ENCODE results near the gene REV3L. TPM values are rescaled to one million over a fixed set of nuclear protein-coding genes. Genes with fewer than 3 reads are reported as not detected.

Gene REV3L
- total RNA-seq, 1 experiment from 2014 or later: 5.7 TPM

- Mint-ChIP-seq H3K27ac (no peak overlapping the region), H3K4me3 (no peak overlapping the region), H3K9me3 (no peaks in the 10 kb centered on the region), H3K27me3 (ENCODE audit: low read depth) (no peaks in the 10 kb centered on the region), H3K4me1 (peaks cover 11% of the 10 kb centered on the region), H3K36me3 (no peaks in the 10 kb centered on the region)
- CTCF ChIA-PET: interaction anchor here (1.4 kb wide), 1 partner anchor 23 kb away, joined by 4 read pairs; no protein-coding TSS in a partner anchor
- ATAC-seq (no peak), DNase-seq (ENCODE audit: low spot score) (no peak)
- POLR2A ChIA-PET: no interaction called here
- TF ChIP-seq NR3C1 (CRISPR knock-in tag; conservative IDR thresholded peaks at IDR 0.05; ENCODE audit: low read depth) (no peak), AFF4 (CRISPR knock-in tag; IDR thresholded peaks at IDR 0.05; ENCODE audit: borderline replicate concordance) (no peak)
Observed at GRCh38 chr6:111338843-111339242, 144.2 kb downstream of the REV3L start.

- no peak for DNase-seq (ENCODE audit: low spot score)
- Mint-ChIP-seq H3K27me3 (ENCODE audit: low read depth) (no peaks in the 10 kb centered on the region), H3K4me3 (no peak overlapping the region), H3K27ac (peak overlapping the region; percentile 47; the same call in 1 of the 2 replicates), H3K4me1 (peaks cover 11% of the 10 kb centered on the region), H3K9me3 (no peaks in the 10 kb centered on the region), H3K36me3 (no peaks in the 10 kb centered on the region)
- TF ChIP-seq USF2 (CRISPR knock-in tag; IDR thresholded peaks at IDR 0.05) (no peak), AFF4 (CRISPR knock-in tag; IDR thresholded peaks at IDR 0.05; ENCODE audit: borderline replicate concordance) (no peak), PRRX2 (CRISPR knock-in tag; IDR thresholded peaks at IDR 0.05) (no peak), ATF2 (CRISPR knock-in tag; IDR thresholded peaks at IDR 0.05; ENCODE audit: borderline replicate concordance, low read depth) (no peak), ZNF121 (CRISPR knock-in tag; IDR thresholded peaks at IDR 0.05) (no peak), PREB (CRISPR knock-in tag; IDR thresholded peaks at IDR 0.05; ENCODE audit: borderline replicate concordance) (no peak), SMAD4 (CRISPR knock-in tag; IDR thresholded peaks at IDR 0.05) (no peak), NFE2L1 (CRISPR knock-in tag; IDR thresholded peaks at IDR 0.05) (no peak), STAT6 (CRISPR knock-in tag; conservative IDR thresholded peaks at IDR 0.05; ENCODE audit: low read depth) (no peak)
- ChIA-PET CTCF (interaction anchor here (1.4 kb wide), 1 partner anchor 24 kb away, joined by 4 read pairs; no protein-coding TSS in a partner anchor), POLR2A (no interaction called here)
- no peak for ATAC-seq
Observed at GRCh38 chr6:111337829-111338236, 145.2 kb downstream of the REV3L start.

Measured in WTC11 (cell line).